ENCODE results near the gene BBX.
"Not testable (repeated sequence)": the region's sequence is repeated elsewhere in the genome, so short reads cannot be mapped to it uniquely, and the experiment has no call there.

BBX gene

DNA sequence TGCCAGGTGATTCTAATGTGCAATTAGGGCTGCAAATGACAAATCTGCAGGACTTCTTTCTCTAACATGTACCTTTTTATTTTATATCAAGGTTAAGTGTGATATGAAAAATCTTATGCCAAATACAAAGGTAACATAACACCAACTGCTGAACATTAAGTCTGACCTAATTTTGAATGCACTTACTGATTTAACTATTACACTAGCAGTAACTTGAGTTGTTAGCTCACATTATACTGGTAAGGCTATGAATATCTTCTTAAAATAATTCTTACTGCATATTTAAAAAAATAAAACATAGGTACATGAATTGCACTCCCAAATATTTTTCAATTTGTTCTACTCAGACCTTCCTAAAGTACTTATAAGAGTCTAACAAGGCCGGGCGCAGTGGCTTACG, 308.8 kb downstream of the BBX start:
- no peak for DNase-seq (ENCODE audit: extremely low read depth, low read depth)
- TF ChIP-seq, protein P1, sequence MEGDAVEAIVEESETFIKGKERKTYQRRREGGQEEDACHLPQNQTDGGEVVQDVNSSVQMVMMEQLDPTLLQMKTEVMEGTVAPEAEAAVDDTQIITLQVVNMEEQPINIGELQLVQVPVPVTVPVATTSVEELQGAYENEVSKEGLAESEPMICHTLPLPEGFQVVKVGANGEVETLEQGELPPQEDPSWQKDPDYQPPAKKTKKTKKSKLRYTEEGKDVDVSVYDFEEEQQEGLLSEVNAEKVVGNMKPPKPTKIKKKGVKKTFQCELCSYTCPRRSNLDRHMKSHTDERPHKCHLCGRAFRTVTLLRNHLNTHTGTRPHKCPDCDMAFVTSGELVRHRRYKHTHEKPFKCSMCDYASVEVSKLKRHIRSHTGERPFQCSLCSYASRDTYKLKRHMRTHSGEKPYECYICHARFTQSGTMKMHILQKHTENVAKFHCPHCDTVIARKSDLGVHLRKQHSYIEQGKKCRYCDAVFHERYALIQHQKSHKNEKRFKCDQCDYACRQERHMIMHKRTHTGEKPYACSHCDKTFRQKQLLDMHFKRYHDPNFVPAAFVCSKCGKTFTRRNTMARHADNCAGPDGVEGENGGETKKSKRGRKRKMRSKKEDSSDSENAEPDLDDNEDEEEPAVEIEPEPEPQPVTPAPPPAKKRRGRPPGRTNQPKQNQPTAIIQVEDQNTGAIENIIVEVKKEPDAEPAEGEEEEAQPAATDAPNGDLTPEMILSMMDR (IDR thresholded peaks at IDR 0.05; ENCODE audit: low read depth, low read length) = no peak

DNA sequence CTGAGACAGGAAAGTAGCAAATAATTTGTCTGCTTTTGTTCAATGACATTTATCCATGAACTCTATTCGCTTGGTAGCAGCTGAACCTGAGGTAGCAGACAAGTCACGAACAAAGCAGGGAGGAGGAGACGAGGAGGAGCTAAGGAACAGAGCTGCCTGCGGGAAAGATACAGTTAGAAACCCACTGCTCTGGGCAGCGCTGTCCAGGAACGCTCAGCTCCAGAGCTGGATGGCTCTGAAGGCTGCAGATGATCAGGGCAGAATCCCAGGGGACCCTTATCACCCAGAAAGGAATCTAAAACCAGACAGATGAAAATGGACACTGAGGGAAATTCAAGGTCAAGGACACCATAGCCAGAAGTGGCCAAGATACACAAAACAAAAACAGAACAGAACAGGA, 310.3 kb downstream of the BBX start:
- DNase-seq (ENCODE audit: extremely low read depth, low read depth) = no peak
- TF ChIP-seq, protein P1 (IDR thresholded peaks at IDR 0.05; ENCODE audit: low read depth, low read length) = no peak

DNA sequence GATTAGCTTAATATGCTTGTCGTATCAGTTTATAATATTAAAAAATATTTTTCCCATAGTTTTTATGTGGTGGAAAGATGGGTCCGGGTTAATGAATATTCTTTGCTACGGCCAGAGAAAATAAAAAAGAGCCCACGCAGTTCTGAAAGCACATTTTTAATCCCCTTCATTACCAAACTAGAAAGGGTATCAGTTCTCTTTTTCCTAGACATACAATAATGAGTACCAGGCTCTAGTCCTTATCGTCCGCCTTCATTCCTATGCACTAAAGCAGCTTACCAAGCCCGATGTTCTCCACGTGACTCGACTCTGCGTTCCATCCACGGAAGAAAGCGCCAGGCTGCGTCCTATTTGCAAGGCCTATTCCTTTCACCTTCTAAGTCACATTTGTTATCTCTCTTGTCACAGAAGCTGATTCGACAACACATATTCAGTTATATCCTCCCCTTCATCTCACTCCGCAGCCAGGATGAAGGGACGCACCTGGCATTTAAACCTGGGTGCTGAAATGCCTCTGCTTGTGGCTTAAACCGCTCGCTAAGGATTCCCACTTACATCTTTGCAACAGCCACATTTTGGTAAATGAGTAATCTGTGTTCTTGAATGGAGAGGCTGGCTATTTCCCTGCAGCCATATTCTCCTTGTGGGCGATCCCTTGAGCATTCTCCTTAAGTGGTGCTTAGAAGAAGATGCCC, 311.1 kb downstream of the BBX start:
- TF ChIP-seq, protein P1 (IDR thresholded peaks at IDR 0.05; ENCODE audit: low read depth, low read length) = no peak
- DNase-seq (ENCODE audit: extremely low read depth, low read depth) = no peak

DNA sequence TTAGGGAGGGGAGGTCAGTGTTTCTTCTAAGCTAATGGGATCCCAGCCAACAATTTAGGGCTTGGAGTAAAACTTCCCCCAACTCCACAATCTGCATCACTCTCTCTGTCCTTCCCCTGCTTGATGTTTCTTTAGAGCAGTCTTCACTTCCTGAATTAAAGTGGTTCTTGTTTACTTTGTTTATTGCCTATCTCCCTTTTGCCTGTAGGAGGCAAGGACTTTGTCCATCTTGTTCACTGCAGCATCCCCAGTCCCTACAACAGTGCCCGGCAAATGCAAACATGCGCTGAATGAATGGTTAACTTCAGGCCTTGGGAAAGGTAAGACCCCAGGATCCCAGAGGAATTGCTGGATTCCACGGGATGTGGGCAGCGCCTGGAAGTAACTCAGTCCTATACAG, 312.2 kb downstream of the BBX start:
- DNase-seq (ENCODE audit: extremely low read depth, low read depth) = not testable (repeated sequence)

DNA sequence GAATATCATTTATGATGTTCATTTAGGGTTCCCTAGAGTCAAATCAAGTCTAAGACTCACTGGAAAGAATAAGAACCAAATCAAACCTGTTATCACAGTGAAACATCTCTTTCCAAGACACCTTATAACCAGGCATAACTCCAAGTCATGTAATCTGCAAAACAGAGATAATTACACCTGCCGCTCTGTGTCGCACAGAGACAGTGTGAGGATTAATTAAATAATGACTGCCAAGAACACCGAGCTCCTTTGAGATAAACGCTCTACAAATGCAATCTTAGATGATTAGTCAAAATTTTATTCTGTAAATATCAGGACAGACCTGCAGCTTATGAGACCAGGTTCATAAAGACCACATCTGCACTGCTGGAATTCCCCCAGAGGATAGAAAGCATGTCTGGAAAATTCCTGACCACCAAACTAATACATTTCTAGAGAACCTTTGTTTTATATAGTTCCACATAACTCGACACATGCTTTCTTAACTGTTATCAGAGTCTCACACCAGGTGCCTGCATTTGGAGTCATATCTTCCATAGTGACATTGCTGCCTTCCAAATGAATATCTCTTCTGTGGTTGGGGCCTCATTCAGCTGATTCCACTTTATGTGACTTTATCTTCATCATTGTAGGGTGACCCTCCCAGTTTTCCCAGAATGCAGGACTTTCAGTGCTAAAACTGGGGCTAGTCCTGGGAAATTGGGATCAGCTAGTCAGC, 315.3 kb downstream of the BBX start:
- DNase-seq (ENCODE audit: extremely low read depth, low read depth) = no peak
- TF ChIP-seq, protein P1 (IDR thresholded peaks at IDR 0.05; ENCODE audit: low read depth, low read length) = no peak

DNA sequence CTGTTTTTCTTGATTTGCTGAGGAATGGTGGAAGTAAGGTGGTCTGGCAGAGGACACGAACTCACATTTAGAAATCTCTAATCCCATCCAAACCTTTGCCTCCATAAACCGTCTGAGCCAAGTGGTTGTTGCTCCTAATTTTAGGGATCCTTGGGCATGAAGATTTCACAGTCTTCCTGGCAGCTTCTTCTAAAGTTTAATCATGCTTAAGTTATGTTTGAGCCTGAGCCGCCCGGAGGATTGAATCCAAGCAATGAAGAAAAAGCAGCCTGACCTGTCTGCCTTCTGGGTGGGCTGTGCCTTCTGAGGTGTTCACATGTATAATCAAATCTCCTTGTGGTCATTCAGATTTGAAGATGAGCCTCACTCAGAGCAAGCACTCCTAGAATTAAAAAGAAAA, 319.1 kb downstream of the BBX start:
- DNase-seq (ENCODE audit: extremely low read depth, low read depth) = no peak
- TF ChIP-seq, protein P1 (IDR thresholded peaks at IDR 0.05; ENCODE audit: low read depth, low read length) = no peak

DNA sequence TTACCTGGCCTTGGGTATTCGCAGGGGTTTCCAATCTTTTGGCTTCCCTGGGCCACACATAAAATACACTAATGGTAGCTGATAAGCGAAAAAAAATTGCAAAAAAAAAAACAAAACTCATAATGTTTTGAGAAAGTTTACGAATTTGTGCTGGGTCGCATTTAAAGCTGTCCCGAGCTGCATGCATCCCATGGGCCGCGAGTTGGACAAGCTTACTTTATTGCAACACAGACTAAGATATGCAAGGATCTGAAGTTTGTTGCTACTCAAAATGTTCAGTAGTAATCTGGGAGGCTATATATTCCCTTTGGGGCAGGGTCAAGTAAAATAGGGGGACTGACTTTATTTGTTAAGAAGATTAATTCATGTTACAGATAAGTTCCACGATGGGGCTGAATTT, 320.2 kb downstream of the BBX start:
- DNase-seq (ENCODE audit: extremely low read depth, low read depth) = no peak
- TF ChIP-seq, protein P1 (IDR thresholded peaks at IDR 0.05; ENCODE audit: low read depth, low read length) = no peak
